TTC549 (cell line): ENCODE measurements around the gene INMT.
"Not testable (repeated sequence)": the region's sequence is repeated elsewhere in the genome, so short reads cannot be mapped to it uniquely, and the experiment has no call there.

Source experiments
- FAIRE-seq: peaks from 2 replicates; lab custom pipeline; 2012; peaks lifted over from hg19 to GRCh38; lab: Jason Lieb, UNC

INMT gene

DNA sequence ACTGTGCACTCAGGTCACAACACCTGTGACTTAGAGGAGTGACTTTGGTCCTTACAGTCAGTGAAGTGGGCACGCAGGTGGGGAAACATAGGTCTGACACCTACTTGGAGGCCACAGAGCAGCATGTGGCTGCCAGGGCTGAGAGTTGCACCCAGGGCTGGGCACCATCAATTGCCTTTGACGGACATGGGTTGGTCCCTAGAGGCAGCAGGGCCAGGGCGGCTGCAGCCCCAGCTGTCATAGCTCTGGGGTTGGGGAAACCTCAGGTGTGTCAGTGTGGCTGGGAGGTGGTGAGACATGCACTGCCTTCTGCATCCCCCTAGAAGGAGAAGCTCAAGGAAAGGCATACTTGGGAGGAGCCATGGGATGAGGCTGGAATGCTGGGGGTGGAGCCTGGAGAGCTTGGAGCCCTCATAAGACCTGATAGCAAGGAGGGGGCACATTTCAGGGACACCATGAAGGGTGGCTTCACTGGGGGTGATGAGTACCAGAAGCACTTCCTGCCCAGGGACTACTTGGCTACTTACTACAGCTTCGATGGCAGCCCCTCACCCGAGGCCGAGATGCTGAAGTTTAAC lies at the start of gene INMT:
Gene INMT, plus strand, starts transcription at position 440 of the 578 bp plus-strand sequence. Its CDS starts 16 bp downstream, at position 456.
- FAIRE-seq, result no peak

DNA sequence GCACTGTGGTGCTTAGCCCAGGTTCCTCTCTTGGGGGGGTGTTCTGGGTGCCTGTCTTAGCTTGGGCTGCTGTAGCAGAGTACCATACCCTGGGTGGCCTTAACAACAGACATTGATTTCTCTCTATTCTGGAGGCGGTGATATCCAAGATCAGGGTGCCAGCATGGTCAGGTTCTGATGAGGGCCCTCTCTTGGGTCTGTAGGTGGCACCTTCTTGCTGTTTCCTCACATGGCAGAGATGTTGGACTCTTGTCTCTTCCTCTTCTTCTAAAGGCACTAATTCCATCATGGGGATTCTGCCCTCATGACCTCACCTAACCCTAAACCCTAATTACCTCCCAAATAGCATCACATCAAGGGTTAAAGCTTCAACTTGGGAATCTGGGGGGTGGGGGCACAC lies 49.7 kb upstream of the INMT start:
- no peak for FAIRE-seq

DNA sequence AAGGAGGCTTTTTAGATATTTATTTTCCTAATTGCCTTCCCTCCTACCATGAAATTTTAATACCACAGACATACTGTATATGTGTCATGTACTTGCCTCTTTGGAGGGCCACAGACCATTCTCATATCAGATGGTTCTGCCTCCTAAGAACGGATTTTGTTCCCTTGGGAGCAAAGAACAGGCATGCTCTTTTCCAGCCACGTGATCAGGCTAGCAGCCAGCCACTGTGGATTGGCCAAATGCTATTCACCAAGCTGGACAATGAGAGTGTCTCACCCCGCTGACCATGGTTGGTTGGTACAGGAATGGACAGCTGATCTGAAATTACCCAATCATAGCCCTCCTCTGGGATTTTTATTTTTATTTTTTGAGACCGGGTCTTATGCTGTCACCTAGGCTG lies 48.2 kb upstream of the INMT start:
- no peak for FAIRE-seq

DNA sequence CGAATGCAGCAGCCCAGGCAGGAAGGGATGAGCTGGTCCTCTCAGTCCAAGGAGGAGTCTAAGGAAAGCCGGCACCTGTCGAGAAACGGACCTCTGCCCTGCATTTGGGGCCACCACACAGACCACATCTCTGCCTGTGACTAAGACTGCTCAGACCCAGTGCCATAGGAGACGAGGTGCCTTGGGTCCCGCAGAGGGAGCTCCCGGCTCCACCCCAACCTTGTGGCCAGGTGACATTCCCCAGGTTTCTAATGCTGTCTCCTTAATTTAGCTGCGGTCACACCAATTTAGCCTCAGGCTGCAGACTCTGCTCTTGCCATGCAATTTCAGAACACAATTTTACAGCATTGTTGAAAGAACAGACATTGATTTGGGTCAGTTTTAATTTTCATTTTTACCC lies 46.9 kb upstream of the INMT start:
- FAIRE-seq, result no peak

DNA sequence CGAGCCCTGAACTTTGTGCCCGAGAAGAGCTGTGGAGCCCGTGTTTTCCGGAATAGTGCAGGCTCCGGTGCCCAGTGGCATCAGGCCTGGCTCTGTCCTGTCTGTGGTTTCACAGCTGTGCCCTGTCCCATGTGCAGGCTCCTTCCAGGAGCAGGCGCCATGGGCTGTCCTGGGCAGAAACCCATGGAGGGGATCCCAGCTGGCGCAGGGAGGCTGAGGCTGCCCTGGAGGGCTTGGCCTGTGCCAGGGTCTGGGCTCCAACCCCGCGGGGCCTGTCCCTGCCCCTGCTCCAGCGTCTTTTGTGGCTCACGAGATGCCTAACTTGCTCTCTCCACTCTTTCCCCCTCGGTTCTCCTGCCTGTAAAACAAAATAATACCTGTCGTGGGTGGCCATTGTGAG lies 46.3 kb upstream of the INMT start:
- FAIRE-seq, result no peak

DNA sequence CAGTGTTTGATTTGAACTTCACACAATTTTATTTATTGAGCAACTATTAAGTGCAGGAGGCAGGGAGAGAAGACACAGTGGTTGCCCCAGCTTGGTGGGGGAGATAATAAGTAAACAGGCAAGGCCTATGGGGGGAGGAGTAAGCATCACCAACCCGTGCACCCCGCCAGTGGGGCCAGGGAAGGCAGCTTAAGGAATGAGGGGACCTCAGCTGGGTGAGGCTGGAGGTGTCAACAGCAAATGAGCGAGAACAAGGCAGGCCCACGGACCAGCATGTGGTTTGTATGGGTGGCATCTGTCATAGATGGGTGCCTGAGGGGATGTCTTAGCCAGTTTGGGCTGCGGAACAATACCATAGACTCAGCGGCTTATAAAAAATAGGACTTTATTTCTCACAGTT lies 45.6 kb upstream of the INMT start:
- FAIRE-seq, result no peak

DNA sequence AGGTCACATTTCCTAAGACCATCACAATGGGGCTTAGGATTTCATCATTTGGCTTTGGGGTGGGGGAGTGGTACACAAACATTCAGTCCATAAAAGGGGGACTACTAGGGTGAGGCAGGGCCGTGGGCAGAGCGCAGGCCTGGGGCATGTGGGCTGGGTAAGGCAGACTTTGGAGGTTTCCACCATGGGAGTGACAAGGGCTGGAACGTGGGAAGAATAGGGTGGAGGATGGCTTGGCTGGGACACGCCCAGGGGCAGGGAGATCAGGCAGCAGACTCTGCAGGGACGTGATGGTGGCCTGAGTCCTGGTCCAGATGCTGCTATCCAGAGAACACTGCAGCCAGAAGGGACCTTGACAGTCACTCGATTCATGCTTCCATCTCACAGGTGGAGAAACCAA lies 45.0 kb upstream of the INMT start:
- no peak for FAIRE-seq

DNA sequence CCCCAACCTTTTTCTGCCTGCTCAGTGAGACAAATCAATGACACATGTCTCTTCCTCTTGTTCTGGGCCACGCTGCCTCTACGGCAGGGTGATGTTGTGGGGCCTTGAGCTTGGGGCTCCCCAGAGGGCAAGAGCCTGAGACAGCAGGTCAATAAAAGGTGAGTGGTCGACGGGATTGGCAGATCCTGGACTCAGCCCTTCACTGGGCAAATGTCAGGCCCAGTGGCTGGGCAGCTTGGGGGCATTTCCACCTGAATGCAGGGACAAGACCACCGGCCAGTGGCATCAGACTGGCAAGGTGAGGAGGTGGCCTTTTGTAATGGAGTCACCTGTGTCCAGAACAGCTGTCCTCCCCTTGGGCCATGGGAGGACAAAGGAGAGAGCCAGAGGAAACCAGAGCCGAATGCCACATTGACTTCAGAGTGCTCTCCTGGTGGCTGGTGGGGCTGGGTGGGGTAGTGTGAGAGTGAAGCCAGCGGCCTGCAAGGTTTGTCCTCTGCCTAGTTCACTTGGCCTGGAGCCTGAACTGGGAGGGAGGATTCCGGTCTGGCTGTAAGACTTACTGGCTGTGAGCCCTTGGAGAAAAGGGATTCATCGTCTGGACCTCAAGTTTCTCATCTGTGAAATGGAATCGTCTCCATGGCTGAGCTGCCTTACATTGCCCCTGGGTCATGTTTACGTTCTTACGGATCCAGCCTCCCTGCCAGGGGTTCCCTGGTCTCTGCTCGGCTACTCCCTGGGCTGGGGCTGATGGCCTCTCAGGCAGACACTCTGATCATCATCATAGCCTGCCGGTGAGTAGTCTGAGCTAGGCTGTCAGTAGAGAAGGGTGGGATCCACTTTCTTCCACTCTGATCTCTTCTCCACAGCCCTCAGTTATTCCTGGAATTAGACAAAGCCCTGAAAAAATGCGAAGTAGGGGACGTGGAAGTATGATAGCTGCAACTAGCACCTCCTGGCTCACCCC lies 44.3 kb upstream of the INMT start:
- FAIRE-seq, result no peak

DNA sequence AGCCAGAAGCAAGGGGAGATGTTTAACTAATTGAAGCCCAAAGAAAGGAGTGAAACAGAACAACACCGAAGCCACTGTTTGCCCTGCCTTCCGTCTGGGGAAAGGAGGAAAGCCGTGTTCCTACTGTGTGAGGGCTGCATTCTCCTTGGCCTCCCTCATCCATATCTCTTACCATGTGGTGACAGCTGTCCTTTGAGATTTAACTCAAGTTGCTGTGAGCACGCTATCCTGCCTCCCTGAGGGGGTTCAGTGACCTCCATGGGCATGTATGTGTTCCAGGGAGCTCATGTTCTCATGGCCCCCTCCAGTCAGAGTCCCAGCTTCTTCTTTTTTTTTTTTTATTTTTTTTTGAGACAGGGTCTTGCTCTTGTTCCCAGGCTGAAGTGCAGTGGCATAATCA lies 43.5 kb upstream of the INMT start:
- no peak for FAIRE-seq

DNA sequence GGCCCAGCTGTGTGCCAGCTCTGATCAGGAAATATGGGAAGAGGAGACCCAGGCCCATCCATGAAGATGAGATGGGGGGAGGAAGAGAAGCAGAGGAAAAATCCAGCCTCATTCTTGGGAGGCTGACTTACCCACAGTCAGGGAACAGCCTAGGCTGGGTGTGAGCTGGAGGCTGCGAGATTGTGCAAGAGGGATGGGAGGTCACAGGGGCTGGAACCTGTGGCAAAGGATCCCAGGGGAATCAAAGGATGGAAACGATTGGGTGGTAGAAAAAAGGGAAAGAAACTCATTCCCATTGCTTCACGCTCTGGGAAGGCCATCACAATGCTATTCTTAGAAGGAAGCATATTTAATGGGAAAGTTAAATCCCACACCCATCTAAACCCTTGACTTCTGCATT lies 43.0 kb upstream of the INMT start:
- FAIRE-seq, result no peak

DNA sequence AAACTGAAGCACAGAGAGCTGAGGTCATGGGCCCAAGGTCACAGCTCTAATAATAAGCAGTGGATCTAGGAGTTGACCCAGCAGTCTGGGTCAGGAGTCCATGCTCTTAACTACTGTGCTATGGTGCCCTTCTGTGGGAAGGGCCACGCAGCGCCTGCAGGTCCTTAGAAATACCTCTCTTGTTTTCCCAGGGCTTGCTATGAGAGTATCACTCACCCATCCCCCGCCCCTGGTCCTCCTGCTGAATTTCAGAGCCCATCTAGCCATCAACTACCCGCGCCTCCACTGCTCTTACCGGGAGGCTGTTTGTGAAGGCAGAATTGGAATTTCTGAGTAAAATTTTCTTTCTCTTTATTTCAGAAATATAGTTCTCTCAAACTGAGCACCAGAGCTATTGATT lies 42.4 kb upstream of the INMT start:
- FAIRE-seq, result no peak

DNA sequence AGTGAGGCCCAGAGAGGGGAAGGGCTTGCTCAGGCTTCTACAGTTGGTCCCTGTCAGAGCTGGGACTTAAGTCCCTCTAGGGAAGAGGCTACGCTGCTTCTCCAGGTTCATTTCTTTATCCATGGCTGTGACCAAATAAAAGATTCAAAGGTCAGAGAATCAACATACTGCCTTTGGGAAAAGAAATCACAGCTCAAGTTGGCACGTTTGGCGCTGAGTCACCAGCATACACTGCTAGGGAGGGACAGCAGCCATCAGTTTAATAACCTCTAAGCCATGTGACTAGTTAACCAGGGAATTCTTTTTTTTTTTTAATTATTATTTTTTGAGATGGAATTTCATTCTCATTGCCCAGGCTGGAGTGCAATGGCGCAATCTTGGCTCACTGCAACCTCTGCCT lies 41.3 kb upstream of the INMT start:
- no peak for FAIRE-seq

DNA sequence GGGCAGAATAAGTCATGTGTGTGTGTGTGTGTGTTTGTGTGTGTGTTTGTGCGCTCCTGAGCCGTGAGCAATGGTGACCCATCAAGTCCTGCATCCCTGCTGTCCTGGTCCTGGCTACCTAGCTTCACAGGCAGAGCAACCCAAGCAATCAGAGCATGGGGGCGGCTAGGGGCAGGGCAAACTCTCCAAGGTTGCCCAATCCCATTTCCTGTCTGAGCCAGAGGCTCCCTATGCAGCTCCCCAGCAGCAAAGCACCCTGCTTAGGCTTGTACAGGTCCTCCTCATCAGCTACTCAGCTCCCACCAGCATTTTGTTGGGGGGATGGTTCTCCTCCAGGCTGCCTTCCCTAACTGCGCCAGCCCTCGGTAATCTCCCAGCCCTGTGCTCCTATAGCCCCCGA lies 38.5 kb upstream of the INMT start:
- FAIRE-seq, result no peak

DNA sequence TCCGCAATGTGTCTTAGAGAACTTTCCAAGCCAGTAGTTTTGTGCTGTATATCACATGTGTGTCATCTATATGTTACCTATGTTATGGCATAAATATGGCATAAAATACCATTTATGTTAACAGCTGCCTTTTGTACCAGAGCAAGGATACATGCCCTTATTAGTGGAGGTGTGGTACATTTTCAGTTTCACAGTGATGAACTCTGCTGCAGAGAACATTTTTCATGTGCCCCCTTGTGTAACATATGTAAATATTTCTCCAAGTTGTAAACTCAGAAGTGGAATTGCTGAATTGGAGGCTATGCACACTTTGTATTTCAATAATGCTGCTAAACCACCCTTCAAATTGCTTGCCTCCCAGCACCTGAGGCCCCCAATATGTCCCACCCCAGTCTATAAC lies 37.8 kb upstream of the INMT start:
- no peak for FAIRE-seq

DNA sequence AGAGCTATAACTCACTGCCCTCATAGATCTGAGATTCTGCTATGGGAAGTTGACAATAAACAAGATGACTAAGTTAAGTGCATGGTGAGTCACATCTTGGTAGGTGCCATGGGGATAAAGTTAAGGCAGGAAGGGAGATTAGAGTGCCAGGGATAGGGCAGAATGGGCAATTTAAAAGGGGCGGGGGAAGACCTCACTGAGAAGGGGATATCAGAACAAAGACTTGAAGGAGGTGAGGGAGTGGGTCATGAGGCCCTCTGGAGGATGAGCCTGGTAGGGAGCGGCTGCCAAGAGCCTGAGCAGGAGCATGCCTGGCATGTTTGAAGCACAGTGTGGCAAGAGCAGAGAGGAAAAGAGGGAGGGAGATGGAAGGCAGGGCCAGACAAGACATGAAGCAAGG lies 34.8 kb upstream of the INMT start:
- FAIRE-seq, result no peak

DNA sequence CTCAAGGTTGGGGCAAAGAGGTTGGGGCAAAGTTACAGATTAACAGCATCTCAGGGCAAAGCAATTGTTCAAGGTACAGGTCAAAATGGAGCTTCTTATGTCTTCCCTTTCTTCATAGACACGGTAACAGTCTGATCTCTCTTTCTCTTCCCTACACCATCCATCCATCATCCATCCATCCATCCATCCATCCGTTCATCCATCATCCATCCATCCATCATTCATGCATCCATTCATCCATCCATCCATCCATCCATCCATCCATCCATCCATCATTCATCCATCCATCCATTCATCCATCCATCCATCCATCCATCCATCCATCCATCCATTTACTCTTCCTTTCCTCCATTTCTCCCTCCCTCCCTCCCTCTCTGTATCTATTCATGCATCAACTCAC lies 32.5 kb upstream of the INMT start:
- FAIRE-seq, result not testable (repeated sequence)

DNA sequence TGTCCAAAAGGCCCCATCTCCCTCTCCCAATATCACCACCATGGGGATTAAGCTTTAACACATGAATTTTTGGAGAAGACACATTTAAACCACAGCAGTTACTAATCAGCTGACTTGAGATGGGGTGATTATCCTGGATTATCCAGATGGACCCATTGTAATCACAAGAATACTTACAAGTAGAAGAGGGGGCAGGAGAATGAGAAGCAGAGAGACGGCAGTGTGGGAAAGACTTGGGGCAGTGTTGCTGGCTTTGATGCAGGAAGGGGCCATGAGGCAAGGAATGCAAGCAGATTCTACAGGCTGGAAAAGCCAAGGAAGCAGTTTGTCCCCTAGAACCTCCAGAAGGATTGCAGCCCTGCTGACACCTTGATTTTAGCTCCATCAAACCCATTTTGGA lies 30.7 kb upstream of the INMT start:
- FAIRE-seq, result no peak

DNA sequence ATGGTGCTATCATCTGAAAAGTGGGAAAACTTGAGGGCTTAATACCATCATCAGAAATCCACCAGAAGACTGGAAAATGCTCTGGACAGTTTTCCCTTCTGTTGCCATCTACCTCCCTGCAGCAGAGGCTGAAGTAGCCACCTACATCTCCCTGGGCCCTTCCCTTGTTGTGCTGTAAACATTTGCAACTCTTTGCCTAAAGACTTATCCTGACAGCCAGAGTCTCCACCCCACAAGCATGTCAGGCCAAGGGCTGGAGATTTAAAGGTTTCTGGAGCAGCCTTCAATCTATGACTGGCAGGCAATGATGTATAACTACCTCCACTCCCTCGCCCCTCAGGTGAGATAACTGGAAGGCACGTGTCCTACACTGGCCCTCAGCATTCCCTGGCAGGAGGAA lies 29.7 kb upstream of the INMT start:
- no peak for FAIRE-seq

DNA sequence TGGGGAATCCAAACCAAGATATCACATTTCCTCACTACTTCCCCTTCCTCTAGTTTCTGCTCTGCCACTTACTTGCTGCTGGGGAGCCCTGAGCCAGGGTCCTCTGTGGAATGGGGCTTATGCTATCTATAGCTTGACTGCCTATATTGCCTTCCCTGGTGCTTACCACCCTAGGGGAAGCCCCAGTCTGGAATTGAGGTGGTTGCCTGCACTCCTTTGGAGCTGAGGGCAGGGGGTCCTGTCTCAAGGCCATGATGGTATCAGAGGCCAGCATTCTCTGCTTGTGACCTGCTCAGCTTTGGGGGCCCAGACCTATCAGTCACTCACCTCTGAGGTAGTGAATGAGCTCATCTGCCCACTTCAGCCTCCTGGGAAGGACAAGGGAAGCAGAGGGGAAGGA lies 29.3 kb upstream of the INMT start:
- FAIRE-seq, result no peak

DNA sequence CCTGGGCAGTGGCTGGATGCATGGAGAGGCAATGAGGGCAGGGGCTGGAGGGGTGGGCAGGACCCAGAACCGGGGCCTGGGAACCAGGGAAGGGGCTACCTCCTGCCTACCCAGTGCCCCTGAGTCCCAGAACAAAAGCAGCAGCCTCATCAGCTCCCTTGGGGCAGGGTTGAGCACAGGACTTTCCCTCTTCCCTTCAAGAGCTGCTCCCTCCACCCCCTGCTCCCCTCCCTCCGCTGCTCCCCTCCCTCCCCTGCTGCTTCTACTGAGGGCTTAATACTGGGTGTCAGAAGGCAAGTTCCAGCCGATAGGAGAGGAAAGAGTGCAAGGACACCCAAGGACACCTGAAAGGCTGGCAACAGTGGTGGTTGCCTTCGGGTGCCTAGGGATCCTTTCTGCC lies 28.2 kb upstream of the INMT start:
- FAIRE-seq, result no peak

DNA sequence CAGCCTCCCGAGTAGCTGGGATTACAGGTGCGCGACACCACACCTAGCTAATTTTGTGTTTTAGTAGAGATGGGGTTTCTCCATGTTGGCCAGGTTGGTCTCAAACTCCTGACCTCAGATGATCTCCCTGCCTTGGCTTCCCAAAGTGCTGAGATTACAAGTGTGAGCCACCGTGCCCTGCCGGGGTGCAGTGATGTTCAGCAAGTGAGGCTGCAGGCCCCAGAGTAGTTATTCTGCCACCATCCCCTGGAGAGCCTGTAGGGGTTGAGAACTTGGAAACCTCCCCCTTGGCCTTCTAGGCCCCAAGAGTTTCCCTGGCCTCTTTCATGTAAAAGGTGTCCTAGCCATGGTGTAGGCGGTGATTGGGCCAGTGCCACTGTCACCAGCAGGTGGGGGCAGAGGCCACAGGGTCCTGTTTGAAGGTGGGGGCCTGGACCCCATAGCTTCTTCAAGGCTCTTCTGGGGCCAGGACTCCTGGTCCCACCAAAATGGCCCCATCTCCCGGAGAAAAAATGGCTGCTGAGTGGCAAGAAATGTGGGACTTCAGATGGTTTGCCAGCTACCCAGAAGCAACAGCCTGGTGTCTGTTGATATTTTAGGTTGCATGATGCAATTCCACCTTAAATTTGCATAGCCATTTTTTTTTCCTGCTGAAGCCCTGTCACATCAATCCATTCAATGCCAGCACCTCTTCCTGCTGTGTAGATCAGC lies 25.5 kb upstream of the INMT start:
- no peak for FAIRE-seq

DNA sequence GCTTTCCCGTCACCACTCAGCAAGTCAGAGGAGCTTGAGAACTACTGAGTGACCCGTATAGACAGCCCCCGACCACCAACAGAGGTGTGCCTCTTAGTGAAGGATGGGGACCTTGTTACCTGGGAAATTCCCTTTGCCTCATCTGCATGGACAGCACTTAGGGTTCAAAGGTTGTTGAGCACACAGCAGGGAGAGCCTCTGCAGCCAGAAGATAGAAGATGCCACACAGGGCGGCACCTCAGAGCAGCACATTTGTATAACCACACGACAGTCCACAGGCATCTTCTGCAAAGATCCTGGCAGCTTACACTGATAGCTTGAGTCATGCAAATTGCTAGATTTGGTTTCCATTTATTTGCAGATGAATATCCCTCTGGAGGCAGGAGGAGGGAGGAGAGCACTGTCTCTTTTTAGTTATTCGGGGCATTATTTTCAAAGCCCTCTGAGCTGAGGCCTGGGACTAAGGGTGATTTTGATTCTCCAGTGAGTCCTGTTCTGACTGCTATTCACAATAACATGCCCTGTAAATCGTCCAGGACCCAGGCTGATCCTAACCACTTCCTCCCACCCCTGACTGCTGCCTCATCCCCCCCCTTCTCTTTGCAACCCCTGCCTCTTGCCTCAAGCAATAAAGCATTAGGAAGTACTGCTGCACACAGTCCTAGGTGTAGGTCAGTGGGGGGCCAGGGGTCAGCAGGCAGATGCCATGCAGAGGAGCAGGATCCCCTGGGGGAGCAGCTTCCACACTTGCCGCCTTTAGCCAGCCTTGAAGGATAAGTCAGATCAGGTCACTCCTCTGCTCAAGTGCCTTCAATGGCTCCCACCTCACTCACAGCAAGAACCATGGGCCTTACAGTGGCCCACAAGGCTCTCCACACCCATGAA lies 24.6 kb upstream of the INMT start:
- no peak for FAIRE-seq
